Stimulated activated CD4-positive, alpha-beta T cell treated with anti-CD3 and anti-CD28 coated beads, Interleukin-4, amount 100 ng/mL, for 24 hours (primary cell): ENCODE data around the gene TMEM203.

Experiments
- DNase-seq: peaks from one replicate; pipeline ENCODE4 v3.0.0-alpha.2; 2020

TMEM203 gene

GRCh38 chr9:137163365-137163715 is 42.1 kb downstream of the TMEM203 start:
- DNase-seq: no peak

GRCh38 chr9:137162505-137163364 is 42.7 kb downstream of the TMEM203 start:
- DNase-seq: no peak

GRCh38 chr9:137161558-137162486 is 43.6 kb downstream of the TMEM203 start:
- DNase-seq: no peak

GRCh38 chr9:137160716-137161557 is 44.5 kb downstream of the TMEM203 start:
- no peak for DNase-seq

GRCh38 chr9:137160054-137160425 is 45.4 kb downstream of the TMEM203 start:
- no peak for DNase-seq

- no peak for DNase-seq
Measured at GRCh38 chr9:137159105-137160053, 46.1 kb downstream of the TMEM203 start.

- no peak for DNase-seq
Measured at GRCh38 chr9:137158625-137159024, 46.8 kb downstream of the TMEM203 start.

- DNase-seq: no peak
Measured at GRCh38 chr9:137157618-137158415, 47.6 kb downstream of the TMEM203 start.

GRCh38 chr9:137156567-137157375 is 48.7 kb downstream of the TMEM203 start:
- peak; percentile 63 for DNase-seq
